Limb (tissue), 2 donors: ENCODE measurements around the gene GABRP.

ENCODE experiments used
- DNase-seq, 2 donors: peaks; one replicate each; pipeline ENCODE4 v3.0.0-alpha.2; 2016; ENCODE audit errors: extremely low spot score in 2 of 2

GABRP gene

DNA sequence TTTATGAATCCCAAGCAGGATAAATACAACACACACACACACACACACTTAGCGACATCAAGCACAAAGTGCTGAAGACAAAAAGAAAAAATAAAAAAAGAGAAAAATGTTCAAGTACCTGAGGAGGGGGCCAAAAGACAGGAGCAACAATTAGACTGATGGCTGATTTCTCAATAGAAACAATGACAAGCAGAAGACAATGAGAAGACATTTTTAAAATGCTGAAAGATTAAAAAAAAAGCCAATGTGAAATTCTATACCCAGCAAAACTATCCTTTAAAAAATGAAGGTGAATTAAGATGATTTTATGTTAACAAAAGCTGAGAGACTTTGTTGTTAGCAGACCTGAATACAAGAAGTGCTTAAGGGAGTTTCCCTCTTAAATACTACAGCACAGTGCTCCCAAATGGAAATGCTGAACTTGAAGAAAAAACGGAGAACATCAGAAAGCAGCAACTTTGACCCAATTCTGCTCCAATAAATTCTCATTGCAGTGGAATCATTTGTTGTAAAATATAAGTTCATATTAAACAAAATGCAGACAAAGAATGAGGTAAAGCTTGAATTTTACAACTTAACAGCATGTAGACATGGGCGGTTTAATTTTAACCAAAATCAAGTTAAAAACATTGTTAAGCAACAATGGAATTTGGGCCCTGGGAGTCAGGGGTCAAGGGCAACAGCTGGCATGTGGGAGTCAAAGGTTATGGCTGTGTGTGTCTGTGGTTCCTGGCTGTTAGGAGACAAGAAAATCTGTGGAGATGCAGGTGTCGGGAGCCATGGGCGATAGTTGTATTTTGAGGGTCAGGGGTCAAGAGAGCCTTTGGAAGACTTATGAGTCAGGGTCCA is 77.5 kb downstream of the GABRP start:
- no peak for DNase-seq

DNA sequence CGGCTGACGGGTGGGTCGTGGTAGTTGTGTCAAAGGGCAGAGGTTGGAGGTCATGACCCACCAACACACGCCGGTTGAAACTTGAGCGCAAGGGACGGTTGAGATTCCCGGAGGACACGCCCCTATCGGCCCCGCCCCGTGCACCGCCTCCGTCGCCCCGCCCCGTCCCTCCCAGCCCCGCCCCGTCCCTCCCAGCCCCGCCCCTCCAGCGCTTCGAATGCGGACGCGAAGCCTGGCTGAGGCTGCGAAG is 78.1 kb downstream of the GABRP start:
- DNase-seq = no peak

DNA sequence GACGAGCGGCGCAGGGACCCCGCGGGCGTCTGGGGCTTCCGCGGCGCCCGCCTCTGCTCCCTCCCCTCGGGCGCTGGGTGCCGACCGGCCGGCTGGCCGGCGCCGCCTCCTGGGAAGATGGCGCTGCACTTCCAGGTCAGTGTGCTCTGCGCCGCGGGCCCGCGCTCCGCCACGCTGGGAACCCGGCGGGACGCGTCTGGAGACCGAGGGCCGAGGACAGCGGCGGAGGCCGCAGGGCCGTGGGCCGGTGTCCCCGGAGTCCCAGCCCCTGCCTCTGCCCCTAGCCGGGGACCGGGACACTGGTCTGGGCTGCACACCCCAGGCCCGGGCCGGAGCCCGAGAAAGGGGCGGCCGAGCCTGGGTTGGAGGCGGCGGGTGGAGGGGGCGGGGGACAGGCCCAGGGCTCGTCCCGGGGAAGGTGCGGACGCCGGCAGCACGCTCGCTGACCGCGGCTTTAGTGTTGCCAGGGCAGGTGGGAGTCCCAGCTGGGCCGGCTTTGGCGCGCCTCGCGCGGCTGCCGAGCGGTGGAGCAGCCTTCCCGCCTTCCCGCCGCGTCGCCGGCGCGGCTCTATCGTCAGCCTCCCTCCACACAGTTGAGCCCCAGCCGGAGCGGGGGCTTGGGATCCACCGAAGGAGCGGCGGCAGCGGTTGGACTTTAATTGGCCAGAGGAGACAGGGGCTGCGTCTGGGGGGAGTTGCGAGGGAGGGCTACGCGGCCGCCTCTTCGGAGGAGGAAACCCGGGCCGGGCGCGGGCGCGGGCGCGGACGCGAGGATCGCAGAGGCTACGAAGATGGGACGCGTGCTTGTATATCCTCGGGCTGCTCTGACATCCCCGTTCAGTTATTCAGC is 78.6 kb downstream of the GABRP start, which contains the start of gene RANBP17:
TSS of gene RANBP17 (plus strand) at position 102 of the 850 bp plus-strand sequence.
- peak; percentile 61 to 83 for DNase-seq

DNA sequence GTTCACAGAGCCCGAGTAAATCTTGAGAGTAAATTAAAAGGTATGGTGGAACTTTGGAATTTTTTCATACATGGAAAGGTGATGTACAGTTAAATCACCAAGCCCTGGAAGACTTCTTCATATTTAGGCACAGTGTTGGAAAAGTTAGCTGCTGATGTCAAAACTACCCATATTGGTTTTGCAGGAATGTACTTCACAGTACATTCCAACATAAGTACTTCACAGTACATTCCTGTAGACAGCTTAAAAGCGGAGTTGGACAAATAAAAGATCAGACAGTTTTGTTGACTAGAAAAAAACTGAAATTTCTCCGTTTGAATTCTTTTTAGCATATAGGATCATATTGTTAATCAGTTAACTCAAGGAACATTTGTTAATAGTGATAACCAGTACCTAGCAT is 80.1 kb downstream of the GABRP start:
- DNase-seq = no peak
